HG03469 (cell line): Measurements from ENCODE around the gene EIF4E3.

Experiments used
- ATAC-seq: cut with Tn5 transposase; IDR thresholded peaks from one replicate; pipeline ENCODE4 v1.9.1; 2021; ENCODE audit warnings: mild to moderate bottlenecking, moderate library complexity, moderate number of reproducible peaks; ENCODE audit not compliant: unreplicated experiment

EIF4E3 gene

DNA sequence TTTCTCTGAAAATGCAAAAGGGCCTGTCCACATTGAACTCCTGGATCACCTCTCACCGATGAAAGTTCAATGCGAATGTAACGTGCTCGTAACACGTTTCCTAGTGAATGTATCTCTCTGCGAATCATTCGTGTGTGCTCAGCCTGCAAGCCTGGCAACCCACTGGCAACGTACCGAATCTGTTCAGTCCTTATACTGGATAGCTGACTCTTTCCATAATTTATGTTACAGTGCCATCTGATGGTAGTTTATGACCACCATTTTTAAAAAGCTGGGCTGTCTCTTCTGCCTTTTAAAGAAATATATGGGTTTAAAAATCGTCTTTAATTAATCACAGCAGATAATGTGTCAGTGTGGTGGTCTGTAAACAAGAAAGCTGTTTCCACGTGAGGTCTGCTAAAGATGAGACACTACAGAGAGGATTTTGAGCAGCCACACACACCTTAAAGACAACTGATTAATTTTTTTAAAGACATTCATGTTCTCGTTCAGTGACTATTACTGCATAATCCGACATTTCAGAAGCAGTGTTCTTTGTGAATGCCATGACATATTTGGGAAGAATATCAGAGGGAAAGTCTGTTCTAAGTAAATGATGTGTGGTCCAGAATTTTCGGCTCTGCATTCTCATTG lies 72.3 kb downstream of the EIF4E3 start:
- ATAC-seq, result no peak

DNA sequence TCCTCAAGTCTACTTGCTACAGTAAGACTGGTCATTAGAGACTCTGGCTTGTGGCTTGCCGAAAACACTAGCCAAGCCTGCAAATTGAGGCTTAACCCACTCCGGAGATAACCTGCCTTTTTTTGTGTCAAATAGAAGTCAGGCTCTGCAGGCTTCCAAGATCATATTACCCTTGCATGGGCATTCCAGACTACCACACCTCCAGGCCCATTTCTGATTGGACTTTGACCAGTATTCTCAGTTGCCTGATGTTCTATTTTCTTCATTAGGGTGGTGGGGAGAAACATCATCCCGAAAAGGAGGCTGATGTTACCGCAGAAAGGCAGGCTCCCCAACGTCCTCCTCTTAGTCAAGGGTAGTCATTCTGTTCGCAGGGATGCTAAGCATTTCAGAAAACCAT lies 73.6 kb downstream of the EIF4E3 start:
- no peak for ATAC-seq

DNA sequence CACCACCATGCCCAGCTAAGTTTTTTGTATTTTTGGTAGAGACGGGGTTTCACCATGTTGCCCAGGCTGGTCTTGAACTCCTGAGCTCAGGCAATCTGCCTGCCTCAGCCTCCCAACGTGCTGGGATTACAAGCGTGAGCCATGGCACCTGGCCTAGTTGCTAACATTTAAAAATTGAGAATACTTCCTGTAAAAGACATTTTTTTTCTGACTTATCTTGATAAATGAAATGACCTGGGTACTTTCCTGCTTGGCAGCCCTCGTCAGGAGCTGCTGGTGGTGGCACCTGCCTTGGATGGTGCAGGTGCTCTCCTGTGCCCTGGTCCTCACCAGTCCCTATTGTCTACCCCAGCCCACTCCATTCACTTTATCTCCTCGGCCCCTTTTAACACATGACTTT lies 74.8 kb downstream of the EIF4E3 start:
- ATAC-seq, result no peak

DNA sequence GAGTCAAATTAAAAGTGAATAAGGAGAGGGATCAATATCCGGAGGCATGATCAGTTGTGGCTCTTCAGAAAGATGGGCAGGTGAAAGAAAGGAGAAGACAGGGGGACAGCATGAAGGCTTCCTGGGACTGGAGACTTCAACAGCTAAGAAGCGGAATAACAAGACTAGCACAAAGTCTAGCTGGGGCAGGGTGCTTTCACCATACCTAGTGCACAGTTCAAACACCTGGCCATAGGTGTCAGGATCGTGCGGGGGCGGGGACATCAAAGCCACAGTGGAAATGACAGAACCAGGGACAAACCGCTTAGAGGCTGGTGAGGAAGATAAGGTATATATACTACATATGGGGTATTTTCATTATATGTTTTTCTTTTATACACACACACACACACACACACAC lies 75.4 kb downstream of the EIF4E3 start:
- ATAC-seq, result no peak

DNA sequence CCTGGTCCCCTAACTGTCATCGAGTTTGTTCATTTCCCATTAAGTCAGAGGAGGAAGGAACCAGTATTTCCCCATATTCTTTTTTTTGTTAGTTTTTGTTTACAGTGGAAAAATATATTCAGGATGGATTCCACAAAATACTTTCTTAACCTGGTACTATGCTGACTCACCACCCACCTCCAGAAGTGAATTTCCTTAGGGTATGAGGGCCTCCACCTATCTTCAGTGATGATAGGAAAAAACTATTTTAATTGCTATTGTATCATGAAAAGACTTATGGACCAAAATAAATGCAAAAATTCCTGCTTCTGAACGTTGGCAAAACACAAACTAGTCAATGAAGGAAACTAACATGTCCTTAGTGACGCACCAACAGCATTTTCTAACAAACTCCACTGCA lies 77.5 kb downstream of the EIF4E3 start:
- no peak for ATAC-seq

DNA sequence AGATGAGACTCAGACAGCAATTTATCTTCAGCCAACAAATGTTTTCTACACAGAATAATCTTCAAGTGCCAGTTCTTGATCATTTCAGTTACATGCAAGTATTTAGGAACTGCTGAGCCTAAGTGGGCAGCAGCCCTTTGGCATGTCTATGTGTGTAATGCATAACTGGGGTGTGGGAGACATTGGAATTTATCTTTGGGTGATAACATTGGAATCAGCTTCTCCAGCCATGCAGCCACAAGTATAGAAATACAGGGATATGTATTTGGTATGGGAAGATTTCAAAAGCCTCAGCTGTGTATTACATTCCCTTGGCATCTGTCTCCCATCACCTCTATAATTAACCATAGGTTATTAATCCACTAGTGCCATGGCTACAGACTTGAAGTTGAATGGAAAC lies 78.2 kb downstream of the EIF4E3 start:
- no peak for ATAC-seq

DNA sequence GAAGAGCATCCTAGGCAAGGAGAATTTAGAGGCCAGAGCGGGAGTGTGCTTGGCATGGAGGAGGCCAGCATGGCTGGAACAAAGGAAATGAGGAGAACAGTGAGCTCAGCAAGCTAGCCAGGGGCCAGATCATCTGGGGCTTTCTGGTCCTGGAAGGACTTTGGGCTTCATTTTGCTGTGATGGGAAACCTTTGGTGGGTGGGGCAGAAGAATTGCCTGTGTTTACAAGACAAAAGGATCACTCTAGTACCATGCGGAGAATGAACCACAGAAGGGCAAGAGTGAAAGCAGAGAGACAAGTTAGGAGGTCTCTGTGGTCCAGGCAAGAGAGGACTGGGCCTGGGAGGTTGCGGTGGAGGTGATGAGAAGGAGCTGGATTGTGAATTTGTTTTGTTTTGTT lies 80.1 kb downstream of the EIF4E3 start:
- no peak for ATAC-seq

DNA sequence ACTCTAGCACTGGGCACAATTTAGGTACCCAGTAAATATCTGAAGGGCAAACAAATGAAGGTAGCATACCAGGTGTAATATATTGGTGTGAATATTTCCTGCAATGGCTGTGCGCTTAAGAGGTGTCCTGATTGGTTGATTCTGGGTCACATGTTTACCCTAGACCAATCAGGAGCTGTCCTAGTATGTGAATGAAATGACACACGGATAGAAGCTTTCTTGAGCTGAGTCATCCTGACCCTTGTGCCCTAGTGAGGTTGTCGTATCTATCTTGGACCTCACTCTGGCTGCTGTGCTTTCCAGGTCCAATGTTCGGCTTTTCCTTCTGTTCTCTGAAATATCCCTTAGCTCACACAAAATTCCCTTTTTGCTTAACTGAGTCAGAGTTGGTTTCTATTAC lies 83.5 kb downstream of the EIF4E3 start:
- ATAC-seq, result peak; percentile 48

DNA sequence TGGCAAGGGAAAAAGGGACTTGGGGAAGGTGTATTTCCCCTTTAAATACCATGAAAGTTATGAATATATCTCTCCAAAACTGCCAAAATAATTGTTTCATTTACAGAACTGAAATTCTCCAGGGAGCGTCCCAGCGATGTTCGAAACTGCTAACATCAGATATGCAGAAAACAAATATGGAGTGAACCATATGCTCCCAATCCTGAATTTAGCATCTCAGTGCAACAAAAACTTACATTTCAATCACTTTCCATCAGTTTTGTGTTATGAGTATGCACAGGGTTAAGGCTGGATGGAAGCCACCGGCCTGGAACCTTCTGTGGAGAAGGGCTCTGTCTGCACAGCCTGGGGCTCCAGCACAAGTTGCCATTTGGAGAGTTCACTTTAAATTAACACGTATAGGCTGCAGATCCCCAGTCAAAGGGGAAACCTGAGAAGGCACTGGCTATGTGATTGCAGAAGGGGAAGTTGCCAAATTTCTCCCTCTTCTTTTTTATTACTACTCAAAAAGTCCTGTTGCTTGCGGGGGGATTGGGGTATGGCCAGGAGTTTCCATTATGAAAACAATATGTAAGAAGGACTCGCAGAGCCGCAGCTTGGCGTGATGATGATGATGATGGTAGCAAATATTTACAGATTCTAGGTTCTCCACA lies 84.7 kb downstream of the EIF4E3 start:
- ATAC-seq, result no peak

DNA sequence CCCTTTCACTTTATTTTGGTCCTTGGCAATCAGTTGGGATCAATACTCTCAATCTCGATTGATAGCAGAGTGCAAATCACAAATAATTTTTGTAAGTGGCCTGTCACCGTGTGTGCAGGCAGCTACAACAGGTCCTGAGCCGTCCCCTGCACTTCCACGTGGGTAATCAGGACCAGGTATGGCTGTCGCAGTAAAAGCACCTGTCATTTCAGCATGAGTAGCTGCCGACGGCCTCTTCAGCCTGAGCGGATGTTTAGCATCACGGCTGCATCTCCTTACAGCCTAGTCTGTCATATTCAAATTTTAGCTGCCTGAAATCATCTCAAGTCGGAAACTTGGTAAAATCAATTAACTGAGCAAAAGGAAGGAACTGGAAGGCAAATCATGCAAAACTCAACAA lies 88.7 kb downstream of the EIF4E3 start:
- no peak for ATAC-seq

DNA sequence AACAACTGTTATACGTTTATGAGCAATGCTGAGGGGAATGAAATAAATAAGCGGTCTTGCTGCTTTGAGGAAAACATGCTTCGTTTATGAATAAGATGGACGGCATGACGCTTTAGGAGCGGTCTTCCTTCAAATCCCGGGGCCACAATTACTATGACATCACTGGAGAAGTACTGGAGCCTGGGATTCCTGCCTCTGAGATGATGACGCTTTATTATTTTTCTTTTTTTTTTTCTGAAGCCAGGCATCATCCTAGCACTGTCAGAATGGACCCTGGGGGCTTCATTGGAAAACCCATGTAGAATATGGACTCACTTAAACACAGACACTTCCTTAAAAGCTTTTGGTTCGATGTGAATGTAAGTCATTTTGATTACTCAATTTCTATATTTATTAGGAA lies 89.2 kb downstream of the EIF4E3 start:
- ATAC-seq, result no peak

DNA sequence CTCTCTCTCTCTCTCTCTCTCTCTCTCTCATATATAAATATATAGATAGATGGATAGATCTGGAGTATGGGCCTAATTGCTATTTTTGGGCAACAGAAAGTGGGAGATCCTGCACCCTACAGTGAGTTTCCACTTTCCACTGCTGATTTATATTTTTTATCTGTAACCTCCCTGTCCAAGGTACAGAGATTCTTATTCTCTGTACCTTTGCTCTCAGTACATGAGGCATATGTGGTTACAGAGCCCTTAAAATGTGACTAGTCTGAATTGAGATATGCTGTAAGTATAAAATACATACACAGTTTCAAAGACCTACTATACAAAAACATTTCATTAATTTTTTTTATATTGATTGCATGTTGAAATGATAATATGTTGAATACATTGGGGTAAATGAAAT lies 90.5 kb downstream of the EIF4E3 start:
- no peak for ATAC-seq

DNA sequence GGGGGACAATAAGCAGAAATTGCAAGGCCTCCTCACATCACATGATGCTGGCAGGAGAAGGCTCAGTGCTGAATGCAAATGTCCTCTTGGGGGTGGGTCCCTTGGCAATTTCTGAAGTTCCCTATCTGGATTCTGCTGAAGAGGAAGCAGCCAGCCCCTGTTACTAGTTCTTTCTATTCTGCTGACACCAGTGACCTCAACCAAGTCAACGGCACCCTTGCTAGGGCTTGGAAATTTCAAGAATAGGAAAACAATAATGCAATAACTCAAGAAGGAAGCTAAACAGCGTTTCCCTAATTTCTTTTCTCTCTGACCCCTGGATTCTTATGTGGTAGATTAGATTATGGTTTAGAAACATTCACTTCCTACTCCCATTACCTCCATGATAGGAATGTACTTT lies 95.5 kb downstream of the EIF4E3 start:
- ATAC-seq, result no peak

DNA sequence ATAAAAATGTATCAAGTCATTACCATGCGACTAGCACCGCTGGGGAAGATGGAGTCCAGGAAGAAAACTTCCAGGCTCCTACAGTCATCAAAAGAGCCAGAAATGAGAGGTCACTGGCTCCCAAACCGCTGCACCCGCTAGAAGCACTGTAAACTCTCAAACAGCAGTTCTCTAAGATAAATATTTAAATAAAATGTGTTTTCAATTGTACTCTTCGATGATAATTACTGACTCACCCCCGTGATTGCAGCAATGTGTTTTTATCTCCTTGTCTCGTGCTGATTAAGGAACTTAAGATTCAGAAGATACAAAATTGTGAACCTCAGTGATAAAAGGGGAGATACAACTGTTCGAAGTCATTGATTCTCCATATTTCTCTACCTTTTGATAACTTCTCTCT lies 95.9 kb downstream of the EIF4E3 start:
- no peak for ATAC-seq

DNA sequence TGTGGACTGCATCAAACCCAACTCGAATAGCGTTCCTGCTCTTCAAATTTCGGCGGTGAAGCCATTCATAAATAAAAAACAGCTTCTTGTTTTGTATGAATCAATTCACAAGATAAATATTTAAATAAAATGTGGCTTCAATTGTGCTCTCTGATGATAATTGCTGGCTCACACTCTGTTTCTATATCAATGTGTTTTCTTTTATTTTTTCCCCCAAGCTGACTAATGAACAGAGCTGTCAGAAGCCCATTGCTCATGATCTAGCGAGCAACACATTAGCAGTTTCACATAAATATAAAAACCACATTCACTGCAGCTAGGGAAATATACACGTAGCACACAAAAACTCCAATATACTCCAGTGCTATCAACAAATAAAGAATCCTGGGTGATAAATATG lies 96.7 kb downstream of the EIF4E3 start:
- no peak for ATAC-seq

DNA sequence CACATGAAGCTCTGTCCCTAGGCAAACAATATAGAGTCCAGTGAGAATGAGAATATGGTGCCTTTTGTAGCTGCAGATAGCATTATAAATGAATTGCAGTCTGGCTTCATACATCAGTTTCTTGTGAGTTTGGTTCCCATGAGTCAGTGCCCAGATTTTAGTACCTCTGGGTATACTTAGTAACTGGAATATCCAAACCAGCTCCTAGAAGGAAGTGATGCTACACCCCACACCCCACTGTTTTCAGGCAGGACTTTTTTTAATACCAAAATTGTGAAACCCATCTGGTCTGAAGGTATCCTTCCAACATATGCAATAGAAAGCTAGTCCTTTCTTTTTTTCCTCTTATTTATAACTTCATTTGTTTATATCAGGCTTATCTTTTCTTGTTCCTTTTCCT lies 99.5 kb downstream of the EIF4E3 start:
- no peak for ATAC-seq
